Activated naive CD8-positive, alpha-beta T cell treated with anti-CD3 and anti-CD28 coated beads for 36 hours (primary cell): ENCODE data around the gene NEDD4L. TPM values are rescaled to one million over a fixed set of nuclear protein-coding genes. Genes with fewer than 3 reads are reported as not detected.
"Not testable (repeated sequence)": the region's sequence is repeated elsewhere in the genome, so short reads cannot be mapped to it uniquely, and the experiment has no call there.

ENCODE experiments used
- DNase-seq: peaks from one replicate; pipeline ENCODE4 v3.0.0; 2021
- H3K27ac Mint-ChIP-seq: one replicate; pipeline ENCODE4 v1.8.0; 2022; ENCODE audit warnings: mild to moderate bottlenecking, moderate library complexity, mixed read lengths
- H3K27me3 Mint-ChIP-seq: one replicate; pipeline ENCODE4 v1.8.0; 2022; ENCODE audit warnings: mild to moderate bottlenecking, mixed read lengths
- H3K36me3 Mint-ChIP-seq: one replicate; pipeline ENCODE4 v1.8.0; 2021; ENCODE audit warnings: mild to moderate bottlenecking, mixed read lengths
- H3K4me1 Mint-ChIP-seq: one replicate; pipeline ENCODE4 v1.8.0; 2021; ENCODE audit warnings: mixed read lengths
- H3K4me3 Mint-ChIP-seq: one replicate; pipeline ENCODE4 v1.8.0; 2022; ENCODE audit warnings: mild to moderate bottlenecking, moderate library complexity, mixed read lengths
- H3K9me3 Mint-ChIP-seq: one replicate; pipeline ENCODE4 v1.8.0; 2022; ENCODE audit warnings: mixed read lengths
- total RNA-seq, 2 experiments: library from RNA; stranded (reverse); gene quantifications; one replicate each; pipeline ENCODE4 v1.2.3, GENCODE V29; 2021

NEDD4L gene
- total RNA-seq, 2 experiments from 2014 or later: 10.5 to 14.4 TPM

GRCh38 chr18:58361212-58361611 is 317.2 kb downstream of the NEDD4L start:
- Mint-ChIP-seq H3K4me3 (no peak overlapping the region), H3K9me3 (no peaks in the 10 kb centered on the region)

GRCh38 chr18:58362027-58362575 is 318.1 kb downstream of the NEDD4L start:
- Mint-ChIP-seq H3K4me3 (no peak overlapping the region), H3K4me1 (no peaks in the 10 kb centered on the region), H3K27me3 (no peaks in the 10 kb centered on the region), H3K27ac (no peak overlapping the region), H3K36me3 (no peaks in the 10 kb centered on the region), H3K9me3 (no peaks in the 10 kb centered on the region)
- DNase-seq: no peak

More at GRCh38 chr18:58361212-58361611, 317.2 kb downstream of the NEDD4L start:
- no peaks in the 10 kb centered on the region for H3K4me1 Mint-ChIP-seq
- no peaks in the 10 kb centered on the region for H3K36me3 Mint-ChIP-seq
- no peaks in the 10 kb centered on the region for H3K27me3 Mint-ChIP-seq
- no peak overlapping the region for H3K27ac Mint-ChIP-seq
- no peak for DNase-seq

- Mint-ChIP-seq H3K36me3 (no peaks in the 10 kb centered on the region), H3K27me3 (no peaks in the 10 kb centered on the region), H3K9me3 (no peaks in the 10 kb centered on the region), H3K4me3 (no peak overlapping the region), H3K27ac (no peak overlapping the region), H3K4me1 (no peaks in the 10 kb centered on the region)
- no peak for DNase-seq
Measured at GRCh38 chr18:58362829-58363271, 318.8 kb downstream of the NEDD4L start.

GRCh38 chr18:58363767-58364540 is 319.9 kb downstream of the NEDD4L start:
- Mint-ChIP-seq H3K27me3 (no peaks in the 10 kb centered on the region), H3K4me3 (no peak overlapping the region), H3K9me3 (no peaks in the 10 kb centered on the region), H3K36me3 (no peaks in the 10 kb centered on the region), H3K4me1 (no peaks in the 10 kb centered on the region), H3K27ac (no peak overlapping the region)
- DNase-seq: no peak

- Mint-ChIP-seq H3K36me3 (no peaks in the 10 kb centered on the region), H3K27ac (no peak overlapping the region), H3K4me1 (no peaks in the 10 kb centered on the region), H3K9me3 (no peaks in the 10 kb centered on the region), H3K4me3 (no peak overlapping the region), H3K27me3 (no peaks in the 10 kb centered on the region)
- no peak for DNase-seq
Measured at GRCh38 chr18:58364876-58365528, 321.0 kb downstream of the NEDD4L start.

- no peak overlapping the region for H3K4me3 Mint-ChIP-seq
- no peaks in the 10 kb centered on the region for H3K27me3 Mint-ChIP-seq
- no peak overlapping the region for H3K27ac Mint-ChIP-seq
- DNase-seq: no peak
- no peaks in the 10 kb centered on the region for H3K4me1 Mint-ChIP-seq
- peaks cover 2% of the 10 kb centered on the region for H3K36me3 Mint-ChIP-seq
- H3K9me3 Mint-ChIP-seq: no peaks in the 10 kb centered on the region
Measured at GRCh38 chr18:58367425-58368140, 323.6 kb downstream of the NEDD4L start.

GRCh38 chr18:58369616-58370015 is 325.6 kb downstream of the NEDD4L start:
- DNase-seq: no peak
- Mint-ChIP-seq H3K27me3 (no peaks in the 10 kb centered on the region), H3K9me3 (no peaks in the 10 kb centered on the region), H3K36me3 (peaks cover 2% of the 10 kb centered on the region), H3K4me1 (no peaks in the 10 kb centered on the region), H3K4me3 (no peak overlapping the region), H3K27ac (no peak overlapping the region)

GRCh38 chr18:58370038-58370580 is 326.1 kb downstream of the NEDD4L start:
- Mint-ChIP-seq H3K27ac (no peak overlapping the region), H3K27me3 (no peaks in the 10 kb centered on the region)

GRCh38 chr18:58370612-58371011 is 326.6 kb downstream of the NEDD4L start:
- Mint-ChIP-seq H3K27ac (no peak overlapping the region), H3K4me3 (no peak overlapping the region), H3K9me3 (no peaks in the 10 kb centered on the region), H3K27me3 (no peaks in the 10 kb centered on the region), H3K36me3 (peaks cover 2% of the 10 kb centered on the region), H3K4me1 (no peaks in the 10 kb centered on the region)
- no peak for DNase-seq

More at GRCh38 chr18:58370038-58370580, 326.1 kb downstream of the NEDD4L start:
- no peak for DNase-seq
- H3K36me3 Mint-ChIP-seq: peaks cover 2% of the 10 kb centered on the region
- H3K4me1 Mint-ChIP-seq: no peaks in the 10 kb centered on the region
- no peaks in the 10 kb centered on the region for H3K9me3 Mint-ChIP-seq
- no peak overlapping the region for H3K4me3 Mint-ChIP-seq

GRCh38 chr18:58373481-58373880 is 329.5 kb downstream of the NEDD4L start:
- no peak overlapping the region for H3K27ac Mint-ChIP-seq
- no peak overlapping the region for H3K4me3 Mint-ChIP-seq
- no peaks in the 10 kb centered on the region for H3K4me1 Mint-ChIP-seq
- no peak for DNase-seq
- no peaks in the 10 kb centered on the region for H3K27me3 Mint-ChIP-seq
- H3K36me3 Mint-ChIP-seq: peaks cover 2% of the 10 kb centered on the region
- no peaks in the 10 kb centered on the region for H3K9me3 Mint-ChIP-seq

- no peak for DNase-seq
- Mint-ChIP-seq H3K9me3 (no peaks in the 10 kb centered on the region), H3K4me1 (no peaks in the 10 kb centered on the region), H3K27me3 (no peaks in the 10 kb centered on the region), H3K4me3 (no peak overlapping the region), H3K36me3 (peaks cover 2% of the 10 kb centered on the region), H3K27ac (no peak overlapping the region)
Measured at GRCh38 chr18:58375051-58375450, 331.0 kb downstream of the NEDD4L start.

- Mint-ChIP-seq H3K9me3 (no peaks in the 10 kb centered on the region), H3K27me3 (no peaks in the 10 kb centered on the region), H3K4me3 (no peak overlapping the region), H3K27ac (no peak overlapping the region), H3K4me1 (no peaks in the 10 kb centered on the region), H3K36me3 (no peaks in the 10 kb centered on the region)
- no peak for DNase-seq
Measured at GRCh38 chr18:58378411-58379379, 334.7 kb downstream of the NEDD4L start.

- no peaks in the 10 kb centered on the region for H3K4me1 Mint-ChIP-seq
Measured at GRCh38 chr18:58379443-58379842, 335.4 kb downstream of the NEDD4L start.

GRCh38 chr18:58380113-58380512 is 336.1 kb downstream of the NEDD4L start:
- H3K36me3 Mint-ChIP-seq, H3K27me3 Mint-ChIP-seq, H3K9me3 Mint-ChIP-seq, H3K4me3 Mint-ChIP-seq, H3K27ac Mint-ChIP-seq, DNase-seq, H3K4me1 Mint-ChIP-seq: not testable (repeated sequence)

More at GRCh38 chr18:58379443-58379842, 335.4 kb downstream of the NEDD4L start:
- no peaks in the 10 kb centered on the region for H3K9me3 Mint-ChIP-seq
- H3K27ac Mint-ChIP-seq: no peak overlapping the region
- H3K27me3 Mint-ChIP-seq: no peaks in the 10 kb centered on the region
- DNase-seq: no peak
- no peaks in the 10 kb centered on the region for H3K36me3 Mint-ChIP-seq
- no peak overlapping the region for H3K4me3 Mint-ChIP-seq
